K562 (cell line): ENCODE results near the gene GPR78. TPM values are rescaled to one million over a fixed set of nuclear protein-coding genes. Genes with fewer than 3 reads are reported as not detected.

Source experiments
- CBFA2T3 ChIP-seq: fragments of 450-650 bp; IDR thresholded peaks from 2 replicates; pipeline ENCODE4 v1.6.1; 2017
- ERF ChIP-seq: fragments of 450-650 bp; formaldehyde crosslinking; IDR thresholded peaks from 2 replicates; pipeline ENCODE4 v1.4.0; 2020; ENCODE audit warnings: mild to moderate bottlenecking, mixed read lengths
- FOXJ3 ChIP-seq: sonication (generic); formaldehyde crosslinking; IDR thresholded peaks from 2 replicates; pipeline ENCODE4 v1.4.0; 2020; ENCODE audit warnings: mild to moderate bottlenecking, missing genetic modification reagents
- GATAD2B ChIP-seq: fragments of 450-650 bp; IDR thresholded peaks from 2 replicates; pipeline ENCODE4 v1.6.1; 2017; ENCODE audit warnings: mild to moderate bottlenecking, borderline replicate concordance
- JUNB ChIP-seq: fragments of 450-650 bp; formaldehyde crosslinking; conservative IDR thresholded peaks from 2 replicates; pipeline ENCODE4 v1.4.0; 2020; ENCODE audit warnings: mild to moderate bottlenecking
- KAT7 ChIP-seq: sonication (generic); formaldehyde crosslinking; IDR thresholded peaks from 2 replicates; pipeline ENCODE4 v1.8.0; 2022; ENCODE audit warnings: missing genetic modification reagents, mild to moderate bottlenecking, borderline replicate concordance
- KDM2B ChIP-seq: fragments of 250-450 bp; sonication (Bioruptor Pico); IDR thresholded peaks from 2 replicates; pipeline ENCODE4 v1.8.0; 2021; ENCODE audit warnings: mild to moderate bottlenecking, moderate library complexity
- NBN ChIP-seq: fragments of 450-650 bp; IDR thresholded peaks from 2 replicates; pipeline ENCODE4 v1.6.1; 2016; ENCODE audit warnings: low read depth, mild to moderate bottlenecking
- NCOA2 ChIP-seq, 2 experiments: fragments of 450-650 bp; IDR thresholded peaks; 2 replicates each; pipeline ENCODE4 v1.6.1; 2018; ENCODE audit warnings: mild to moderate bottlenecking in 2 of 2, moderate library complexity in 1 of 2; ENCODE audit not compliant: partially characterized antibody in 2 of 2
- PCBP1 ChIP-seq: fragments of 200-400 bp; formaldehyde crosslinking; IDR thresholded peaks from 2 replicates; pipeline ENCODE4 v1.6.1; 2018; ENCODE audit warnings: mild to moderate bottlenecking, low read depth, low read length; ENCODE audit not compliant: poor library complexity, severe bottlenecking
- RCOR1 ChIP-seq, 2 experiments: IDR thresholded peaks; 2 replicates each; pipeline ENCODE4 v1.6.1; 2012; ENCODE audit warnings: low read depth in 2 of 2, low read length in 2 of 2, borderline replicate concordance in 1 of 2, improper control_type of control experiment in 1 of 2
- SAFB2 ChIP-seq: fragments of 200-400 bp; formaldehyde crosslinking; IDR thresholded peaks from 2 replicates; pipeline ENCODE4 v1.6.1; 2018; ENCODE audit warnings: borderline replicate concordance, low read length, low read depth, moderate library complexity; ENCODE audit not compliant: severe bottlenecking
- SIN3B ChIP-seq: fragments of 450-650 bp; IDR thresholded peaks from 2 replicates; pipeline ENCODE4 v1.6.1; 2017; ENCODE audit warnings: low read depth, mild to moderate bottlenecking, moderate library complexity
- SIX5 ChIP-seq, 2 experiments: IDR thresholded peaks; 2 replicates each; pipeline ENCODE4 v1.6.1; 2011; ENCODE audit warnings: low read length in 2 of 2, borderline replicate concordance in 1 of 2, low read depth in 1 of 2, mild to moderate bottlenecking in 1 of 2, moderate library complexity in 1 of 2; ENCODE audit not compliant: insufficient read depth in 1 of 2
- SMAD1 ChIP-seq: fragments of 150-350 bp; IDR thresholded peaks from 2 replicates; pipeline ENCODE4 v1.6.1; 2014; ENCODE audit warnings: low read length, low read depth; ENCODE audit not compliant: partially characterized antibody
- SMAD4 ChIP-seq: fragments of 250-450 bp; sonication (Bioruptor Pico); conservative IDR thresholded peaks from 2 replicates; pipeline ENCODE4 v1.8.0; 2021; ENCODE audit warnings: inconsistent platforms, mild to moderate bottlenecking, moderate library complexity
- SP2 ChIP-seq: IDR thresholded peaks from 2 replicates; pipeline ENCODE4 v1.6.1; 2011; ENCODE audit warnings: mild to moderate bottlenecking, low read depth, low read length, moderate library complexity; ENCODE audit not compliant: poor library complexity, severe bottlenecking; ENCODE audit errors: extremely low read depth
- SRSF1 ChIP-seq: fragments of 200-400 bp; formaldehyde crosslinking; IDR thresholded peaks from 2 replicates; pipeline ENCODE4 v1.6.1; 2017; ENCODE audit warnings: mild to moderate bottlenecking, low read depth, low read length, moderate library complexity
- ZNF12 ChIP-seq: sonication (generic); formaldehyde crosslinking; IDR thresholded peaks from 2 replicates; pipeline ENCODE4 v1.4.0; 2020; ENCODE audit warnings: mild to moderate bottlenecking, missing genetic modification reagents
- ZNF184 ChIP-seq: sonication (generic); formaldehyde crosslinking; IDR thresholded peaks from 2 replicates; pipeline ENCODE4 v1.5.0; 2020; ENCODE audit warnings: missing genetic modification reagents
- ZNF197 ChIP-seq: fragments of 200-800 bp; sonication (Bioruptor generic); IDR thresholded peaks from 2 replicates; pipeline ENCODE4 v1.6.1; 2016; ENCODE audit warnings: low read depth, missing genetic modification characterization, missing compliant biosample characterization
- ZNF431 ChIP-seq: sonication (generic); formaldehyde crosslinking; IDR thresholded peaks from 2 replicates; pipeline ENCODE4 v1.8.0; 2022; ENCODE audit warnings: mild to moderate bottlenecking, missing genetic modification reagents
- ZNF668 ChIP-seq: fragments of 250-450 bp; sonication (Bioruptor Pico); IDR thresholded peaks from 2 replicates; pipeline ENCODE4 v1.8.0; 2022; ENCODE audit warnings: mild to moderate bottlenecking, inconsistent platforms
- ZNF780A ChIP-seq: fragments of 250-450 bp; sonication (Bioruptor Pico); IDR thresholded peaks from 2 replicates; pipeline ENCODE4 v1.5.0; 2021; ENCODE audit warnings: mild to moderate bottlenecking
- polyA plus RNA-seq, 8 experiments: library from polyadenylated mRNA; depleted of rRNA in 4 of 8; stranded (reverse) in 5 of 8; unstranded in 3 of 8; fragments of >200 nt; fragmentation: Nextera tagmentation in 2 of 8; fragmentation: Illumina TruSeq in 1 of 8; extraction: Ambion mirVana in 2 of 8; extraction: Trizol in 1 of 8; gene quantifications; 2 replicates each; pipeline versions ENCODE4 v1.2.1 to v1.2.3, GENCODE V29; 2011 to 2014; ENCODE audit warnings: inconsistent platforms in 1 of 8, missing spikeins in 1 of 8
- total RNA-seq, 7 experiments: library from RNA; depleted of rRNA in 6 of 7; stranded (reverse); fragments of >200 nt in 6 of 7; fragmentation: Illumina TruSeq in 2 of 7; extraction: Trizol in 2 of 7; gene quantifications; 2 replicates each; pipeline versions ENCODE4 v1.2.1 to v1.2.3, GENCODE V29; 2011 to 2021; ENCODE audit warnings: low replicate concordance in 1 of 7
- TF ChIP-seq, protein P1 (sequence below): fragments of 450-650 bp; IDR thresholded peaks from 2 replicates; pipeline ENCODE4 v1.6.1; 2016
- TF ChIP-seq, protein P2 (sequence below): fragments of 250-450 bp; sonication (Bioruptor Pico); IDR thresholded peaks from 2 replicates; pipeline ENCODE4 v1.4.0; 2020
- TF ChIP-seq, protein P3 (sequence below): sonication (generic); formaldehyde crosslinking; IDR thresholded peaks from 2 replicates; pipeline ENCODE4 v1.8.1; 2023; ENCODE audit warnings: mild to moderate bottlenecking, missing genetic modification reagents

The GPR78 gene
- total and polyA plus RNA-seq, 9 of the 15 experiments (the other 6 are each of a cell fraction or from before 2014, with no cell fraction given) = 0.04 to 0.13 (median 0.07) TPM; not detected in 4

DNA sequence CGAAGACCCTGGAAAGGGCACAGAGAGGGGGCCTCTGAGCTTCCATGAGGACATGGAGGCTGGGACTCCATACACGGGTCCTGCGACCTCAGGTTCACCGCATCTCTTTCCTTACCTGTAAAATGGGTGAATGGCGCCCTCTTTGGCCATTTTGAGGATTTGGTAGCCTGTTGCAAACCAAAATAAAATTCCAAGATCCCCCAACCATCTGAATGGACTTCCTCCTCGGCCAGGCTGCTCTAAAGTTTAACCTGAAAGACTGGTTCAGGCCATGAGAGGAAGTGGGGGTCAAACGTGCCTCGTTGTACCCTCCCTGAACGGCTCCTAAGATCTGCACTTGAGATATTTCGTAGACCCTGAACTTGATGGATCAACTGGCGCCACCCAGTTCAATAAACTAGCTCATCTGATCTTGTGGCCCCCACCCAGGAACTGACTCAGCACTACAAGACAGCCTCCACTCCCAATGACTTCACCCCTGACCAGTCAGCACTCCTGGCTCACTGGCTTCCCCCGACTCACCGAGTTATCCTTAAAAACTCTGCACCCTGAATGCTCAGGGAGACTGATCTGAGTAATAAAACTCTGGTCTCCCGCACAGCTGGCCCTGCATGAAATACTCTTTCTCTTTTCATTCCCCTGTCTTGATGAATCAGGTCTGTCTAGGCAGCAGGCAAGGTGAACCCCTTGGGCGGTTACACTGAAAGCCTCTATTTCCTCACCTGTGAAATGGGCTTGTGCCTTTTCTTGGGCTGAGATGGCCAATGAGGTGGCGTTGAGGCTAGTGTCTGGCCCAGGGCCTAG is 32.9 kb upstream of the GPR78 start (continued):
- no peak for TF ChIP-seq GATAD2B
- TF ChIP-seq, protein P1, sequence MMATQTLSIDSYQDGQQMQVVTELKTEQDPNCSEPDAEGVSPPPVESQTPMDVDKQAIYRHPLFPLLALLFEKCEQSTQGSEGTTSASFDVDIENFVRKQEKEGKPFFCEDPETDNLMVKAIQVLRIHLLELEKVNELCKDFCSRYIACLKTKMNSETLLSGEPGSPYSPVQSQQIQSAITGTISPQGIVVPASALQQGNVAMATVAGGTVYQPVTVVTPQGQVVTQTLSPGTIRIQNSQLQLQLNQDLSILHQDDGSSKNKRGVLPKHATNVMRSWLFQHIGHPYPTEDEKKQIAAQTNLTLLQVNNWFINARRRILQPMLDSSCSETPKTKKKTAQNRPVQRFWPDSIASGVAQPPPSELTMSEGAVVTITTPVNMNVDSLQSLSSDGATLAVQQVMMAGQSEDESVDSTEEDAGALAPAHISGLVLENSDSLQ = peak; percentile 35; the same call in 1 of the 2 replicates
- no peak for TF ChIP-seq ZNF184 (CRISPR knock-in tag)
- no peak for TF ChIP-seq FOXJ3 (CRISPR knock-in tag)
- TF ChIP-seq KDM2B (CRISPR knock-in tag) = no peak
- TF ChIP-seq RCOR1 (IDR thresholded peaks at IDR 0.05; ENCODE audit: borderline replicate concordance in 1 of 2, low read depth in 2 of 2, low read length in 2 of 2) = peak in 1 of 2 experiments; percentile 77; a peak in 2 of 4 replicates
- TF ChIP-seq ZNF197 (CRISPR knock-in tag) = no peak
- no peak for TF ChIP-seq SMAD1
- TF ChIP-seq SP2 = no peak
- TF ChIP-seq ERF (CRISPR knock-in tag) = no peak
- no peak for TF ChIP-seq ZNF780A (CRISPR knock-in tag)
- TF ChIP-seq ZNF668 (CRISPR knock-in tag) = no peak
- no peak for TF ChIP-seq CBFA2T3
- no peak for TF ChIP-seq SAFB2
- no peak for TF ChIP-seq SIX5 (IDR thresholded peaks at IDR 0.05; ENCODE audit: borderline replicate concordance in 1 of 2, insufficient read depth in 1 of 2, low read depth in 1 of 2, low read length in 2 of 2)
- TF ChIP-seq KAT7 (CRISPR knock-in tag) = no peak
- TF ChIP-seq, protein P2, sequence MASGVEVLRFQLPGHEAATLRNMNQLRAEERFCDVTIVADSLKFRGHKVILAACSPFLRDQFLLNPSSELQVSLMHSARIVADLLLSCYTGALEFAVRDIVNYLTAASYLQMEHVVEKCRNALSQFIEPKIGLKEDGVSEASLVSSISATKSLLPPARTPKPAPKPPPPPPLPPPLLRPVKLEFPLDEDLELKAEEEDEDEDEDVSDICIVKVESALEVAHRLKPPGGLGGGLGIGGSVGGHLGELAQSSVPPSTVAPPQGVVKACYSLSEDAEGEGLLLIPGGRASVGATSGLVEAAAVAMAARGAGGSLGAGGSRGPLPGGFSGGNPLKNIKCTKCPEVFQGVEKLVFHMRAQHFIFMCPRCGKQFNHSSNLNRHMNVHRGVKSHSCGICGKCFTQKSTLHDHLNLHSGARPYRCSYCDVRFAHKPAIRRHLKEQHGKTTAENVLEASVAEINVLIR = no peak
- TF ChIP-seq NBN = no peak; the same call in 1 of the 2 replicates
- no peak for TF ChIP-seq SIN3B
- TF ChIP-seq JUNB (CRISPR knock-in tag) = no peak
- no peak for TF ChIP-seq SRSF1
- TF ChIP-seq, protein P3, sequence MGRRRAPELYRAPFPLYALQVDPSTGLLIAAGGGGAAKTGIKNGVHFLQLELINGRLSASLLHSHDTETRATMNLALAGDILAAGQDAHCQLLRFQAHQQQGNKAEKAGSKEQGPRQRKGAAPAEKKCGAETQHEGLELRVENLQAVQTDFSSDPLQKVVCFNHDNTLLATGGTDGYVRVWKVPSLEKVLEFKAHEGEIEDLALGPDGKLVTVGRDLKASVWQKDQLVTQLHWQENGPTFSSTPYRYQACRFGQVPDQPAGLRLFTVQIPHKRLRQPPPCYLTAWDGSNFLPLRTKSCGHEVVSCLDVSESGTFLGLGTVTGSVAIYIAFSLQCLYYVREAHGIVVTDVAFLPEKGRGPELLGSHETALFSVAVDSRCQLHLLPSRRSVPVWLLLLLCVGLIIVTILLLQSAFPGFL (CRISPR knock-in tag) = 0 out of 2 replicates have a peak, but pooled peaks have one; percentile 5
- no peak for TF ChIP-seq ZNF12 (CRISPR knock-in tag)
- no peak for TF ChIP-seq NCOA2 (IDR thresholded peaks at IDR 0.05; ENCODE audit: partially characterized antibody in 2 of 2)
- no peak for TF ChIP-seq PCBP1
- TF ChIP-seq ZNF431 (CRISPR knock-in tag) = no peak
- TF ChIP-seq SMAD4 (CRISPR knock-in tag) = peak; percentile 66; the same call in 1 of the 2 replicates
